GM13976 (cell line): ENCODE results near the gene STXBP6.

Experiments used
- DNase-seq: peaks from one replicate; pipeline ENCODE4 v3.0.0; 2012; ENCODE audit warnings: low spot score
- CTCF ChIP-seq: IDR thresholded peaks from 2 replicates; pipeline ENCODE4 v1.5.1; 2012; ENCODE audit warnings: borderline replicate concordance, mild to moderate bottlenecking; ENCODE audit not compliant: insufficient read depth; ENCODE audit errors: extremely low read depth, missing control alignments, control extremely low read depth
- in situ Hi-C: fragments of 300-500 bp; cut with MboI; formaldehyde crosslinking; loops from one replicate; pipeline ENCODE4 v1.12.0; 2022; ENCODE audit warnings: low sequenced_read_pairs, mixed read lengths, inconsistent platforms; ENCODE audit not compliant: unreplicated experiment

Gene STXBP6

GRCh38 chr14:24875203-24875838 lies 174.6 kb downstream of the STXBP6 start:
- in situ Hi-C loops: no loop called here
- TF ChIP-seq CTCF: no peak
- no peak for DNase-seq

- no peak for TF ChIP-seq CTCF
- DNase-seq: no peak
- in situ Hi-C loops: no loop called here
Measured at GRCh38 chr14:24874514-24875202, 175.3 kb downstream of the STXBP6 start.

- DNase-seq: no peak
- no peak for TF ChIP-seq CTCF
- in situ Hi-C loops: no loop called here
Measured at GRCh38 chr14:24873551-24873950, 176.4 kb downstream of the STXBP6 start.

- in situ Hi-C loops: no loop called here
- DNase-seq: no peak
- TF ChIP-seq CTCF: no peak
Measured at GRCh38 chr14:24870949-24871701, 178.8 kb downstream of the STXBP6 start.

- in situ Hi-C loops: no loop called here
- DNase-seq: no peak
Measured at GRCh38 chr14:24868389-24868788, 181.6 kb downstream of the STXBP6 start.

More at GRCh38 chr14:24868389-24868788, 181.6 kb downstream of the STXBP6 start:
- TF ChIP-seq CTCF: no peak
